Heart left ventricle (tissue), 16 donors: Measurements from ENCODE around the gene GATAD2B. TPM values are rescaled to one million over a fixed set of nuclear protein-coding genes. Genes with fewer than 3 reads are reported as not detected.
"Not testable (repeated sequence)": the region's sequence is repeated elsewhere in the genome, so short reads cannot be mapped to it uniquely, and the experiment has no call there.

Source experiments
- ATAC-seq, 4 donors: fragments of 200-7000 bp; cut with Tn5 transposase; one replicate each; pipeline ENCODE4 v1.9.1; 2020 to 2022; ENCODE audit warnings: moderate library complexity in 4 of 4, mild to moderate bottlenecking in 3 of 4, moderate number of reproducible peaks in 1 of 4
- DNase-seq, 5 donors: peaks; one replicate each; pipeline ENCODE4 v3.0.0-alpha.2; 2020
- H3K27ac ChIP-seq, 12 donors: fragments of 200-600 bp; sonication (generic) in 4 of 12; one replicate each; pipeline versions ENCODE4 v1.5.0 to v1.8.0; 2016 to 2022; ENCODE audit warnings: mild to moderate bottlenecking in 2 of 12
- H3K27me3 ChIP-seq, 9 donors: fragments of 200-600 bp; sonication (generic) in 2 of 9; one replicate each; pipeline versions ENCODE4 v1.5.1 to v1.8.0; 2016 to 2022; ENCODE audit warnings: mild to moderate bottlenecking in 3 of 9
- H3K36me3 ChIP-seq, 9 donors: fragments of 200-600 bp; sonication (generic) in 2 of 9; one replicate each; pipeline versions ENCODE4 v1.5.0 to v1.8.0; 2018 to 2022; ENCODE audit warnings: mild to moderate bottlenecking in 2 of 9
- H3K4me1 ChIP-seq, 12 donors: fragments of 200-600 bp; sonication (generic) in 4 of 12; one replicate each; pipeline versions ENCODE4 v1.5.0 to v1.8.0; 2016 to 2022; ENCODE audit warnings: mild to moderate bottlenecking in 3 of 12
- H3K4me3 ChIP-seq, 12 donors: fragments of 200-600 bp; sonication (generic) in 4 of 12; one replicate each; pipeline versions ENCODE4 v1.5.0 to v1.8.0; 2017 to 2022; ENCODE audit warnings: mild to moderate bottlenecking in 9 of 12, moderate library complexity in 4 of 12
- H3K9me3 ChIP-seq, 12 donors: fragments of 200-600 bp; sonication (generic) in 4 of 12; one replicate each; pipeline versions ENCODE4 v1.5.0 to v1.8.0; 2016 to 2022; ENCODE audit warnings: mild to moderate bottlenecking in 1 of 12
- CTCF ChIP-seq, 12 donors: fragments of 200-600 bp; sonication (generic) in 4 of 12; IDR thresholded peaks; one replicate each; pipeline versions ENCODE4 v1.5.0 to v1.8.0; 2018 to 2022; ENCODE audit warnings: antibody characterized with exemption in 12 of 12, mild to moderate bottlenecking in 5 of 12
- POLR2A ChIP-seq, 2 donors: fragments of 450-650 bp; IDR thresholded peaks; one replicate each; pipeline ENCODE4 v1.6.1; 2017; ENCODE audit warnings: antibody characterized with exemption in 2 of 2, mild to moderate bottlenecking in 2 of 2, moderate library complexity in 2 of 2
- WGBS, 4 donors: extraction: QIAGEN DNeasy Blood & Tissue Kit in 2 of 4; methylation state at CpG; one replicate each; pipeline versions ENCODE4 v1.1.5 to v1.1.7; 2013 to 2018; 5-methylcytosine and 5-hydroxymethylcytosine counted together
- intact Hi-C, 10 donors: fragments of 100-400 bp; cut with DNase I; formaldehyde crosslinking; loops; one replicate each; pipeline versions ENCODE4 v1.11.1 to v1.14.2; 2022
- polyA plus RNA-seq, 2 donors: library from polyadenylated mRNA; stranded (reverse); fragments of 200-250 nt; gene quantifications; one replicate each; pipeline ENCODE4 v1.2.3, GENCODE V29; 2013
- total RNA-seq, 9 donors: library from RNA; depleted of rRNA in 2 of 9; stranded (reverse); fragments of >200 nt in 2 of 9; fragmentation: NEBNext Ultra II Directional in 3 of 9; extraction: Animal tissue kit (Norgen Biotek cat#: 25700) in 3 of 9; gene quantifications; one replicate each; pipeline versions ENCODE4 v1.1.0 to v1.2.4, GENCODE V29; 2016 to 2023
- donor health status: ischemic (EF 13 %, LVEDD 7.1; RV severe dilation, severe dysfunction).
- donor health status: healthy with polysubstance abuse.
- donor health status: DM: no; HTN: yes; CAD: no.
- donor health status: DM: no; HTN: no; CAD: no.
- donor health status: ischemic (EF 25% LVEDD 6.9; RV normal size, moderate dysfunction).
- donor health status: ischemic (EF 25% LVEDD 5.7; RV mildly dilated, moderate dysfunction).
- donor health status: healthy.
- donor health status: DM: yes; HTN: yes; CAD: no.
- donor health status: ischemic (EF 35%, LVEDD 5.7; RV mildly dilated, moderate dysfunction).
- donor health status: nonischemic (EF 11% LVEDD 7.7; RV severe dilation, severe dysfunction).
- donor health status: DM: yes; HTN: yes; CAD: no.
- donor health status: PGD.
- donor health status: ischemic (EF 29% LVEDD 5.4; RV normal size, mild dysfunction).
- donor health status: nonischemic (EF 23%, LVEDD 6.1; RV moderate dilation, normal function).

GATAD2B gene
- total and polyA plus RNA-seq, 11 donors = 5.6 to 53.9 (median 34.5) TPM

- Histone ChIP-seq H3K36me3 (peaks cover 0 to 21% (median 10%) of the 10 kb centered on the region in 9 donors), H3K4me3 (no peak overlapping the region), H3K27me3 (no peaks in the 10 kb centered on the region), H3K9me3 (no peaks in the 10 kb centered on the region), H3K27ac (no peak overlapping the region), H3K4me1 (peaks cover 0 to 19% (median 4%) of the 10 kb centered on the region in 12 donors)
- ATAC-seq (no peak), DNase-seq (no peak)
- TF ChIP-seq CTCF (IDR thresholded peaks at IDR 0.05) (no peak), POLR2A (IDR thresholded peaks at IDR 0.05) (no peak)
- WGBS, 4 donors = 96 to 97% (median 97%) methylated on average over 6 of the region's 6 CpGs
- intact Hi-C loops = loop anchor here in 1 of 10 donors (10.0 kb wide), 1 partner anchor 73 kb away; no protein-coding TSS in a partner anchor
Observed at GRCh38 chr1:153908071-153908470, 14.7 kb downstream of the GATAD2B start.

- Histone ChIP-seq H3K27me3 (no peaks in the 10 kb centered on the region), H3K27ac (no peak overlapping the region), H3K36me3 (peaks cover 0 to 24% (median 10%) of the 10 kb centered on the region in 9 donors), H3K4me1 (peaks cover 0 to 19% (median 4%) of the 10 kb centered on the region in 12 donors), H3K9me3 (no peaks in the 10 kb centered on the region), H3K4me3 (no peak overlapping the region)
- DNase-seq (no peak), ATAC-seq (no peak)
- 85 to 97% (median 92%) methylated on average over 6 of the region's 6 CpGs for WGBS, 4 donors
- intact Hi-C loops = loop anchor here in 1 of 10 donors (10.0 kb wide), 1 partner anchor 72 kb away; no protein-coding TSS in a partner anchor
- TF ChIP-seq CTCF (IDR thresholded peaks at IDR 0.05) (no peak), POLR2A (IDR thresholded peaks at IDR 0.05) (no peak)
Observed at GRCh38 chr1:153907134-153907533, 15.6 kb downstream of the GATAD2B start.

GRCh38 chr1:153906396-153906795 is 16.4 kb downstream of the GATAD2B start:
- ATAC-seq (no peak), DNase-seq (no peak)
- H3K9me3 ChIP-seq = no peaks in the 10 kb centered on the region
- intact Hi-C loops = loop anchor here in 1 of 10 donors (10.0 kb wide), 1 partner anchor 72 kb away; no protein-coding TSS in a partner anchor
- peaks cover 0 to 21% (median 2%) of the 10 kb centered on the region in 12 donors for H3K4me1 ChIP-seq
- TF ChIP-seq POLR2A (IDR thresholded peaks at IDR 0.05) = no peak
- no peak for TF ChIP-seq CTCF (IDR thresholded peaks at IDR 0.05)
- no peaks in the 10 kb centered on the region for H3K27me3 ChIP-seq
- peaks cover 0 to 24% (median 10%) of the 10 kb centered on the region in 9 donors for H3K36me3 ChIP-seq
- H3K27ac ChIP-seq = no peak overlapping the region
- 91 to 98% (median 97%) methylated on average over 1 of the region's 1 CpG for WGBS, 4 donors
- no peak overlapping the region for H3K4me3 ChIP-seq

- not testable (repeated sequence) for DNase-seq, H3K27me3 ChIP-seq, H3K4me3 ChIP-seq, H3K9me3 ChIP-seq, H3K27ac ChIP-seq
- ATAC-seq = peak in 1 of 4 donors; percentile 23
- Histone ChIP-seq H3K4me1 (peaks cover 0 to 25% (median 3%) of the 10 kb centered on the region in 12 donors), H3K36me3 (peaks cover 0 to 24% (median 10%) of the 10 kb centered on the region in 9 donors)
- 91 to 96% (median 94%) methylated on average over 8 of the region's 8 CpGs for whole genome bisulfite sequencing, 4 donors
- intact Hi-C loops = loop anchor here in 1 of 10 donors (10.0 kb wide), 1 partner anchor 71 kb away; no protein-coding TSS in a partner anchor
Observed at GRCh38 chr1:153905908-153906307, 16.9 kb downstream of the GATAD2B start.
